Stimulated activated CD8-positive, alpha-beta memory T cell treated with anti-CD3 and anti-CD28 coated beads, Interleukin-2, amount 100 ng/mL, for 1 hour (primary cell): ENCODE data around the gene EPG5.
"Not testable (repeated sequence)": the region's sequence is repeated elsewhere in the genome, so short reads cannot be mapped to it uniquely, and the experiment has no call there.

Experiments
- DNase-seq, 2 donors: peaks; one replicate each; pipeline ENCODE4 v3.0.0-alpha.2; 2020; ENCODE audit warnings: low read depth in 2 of 2

The EPG5 gene

DNA sequence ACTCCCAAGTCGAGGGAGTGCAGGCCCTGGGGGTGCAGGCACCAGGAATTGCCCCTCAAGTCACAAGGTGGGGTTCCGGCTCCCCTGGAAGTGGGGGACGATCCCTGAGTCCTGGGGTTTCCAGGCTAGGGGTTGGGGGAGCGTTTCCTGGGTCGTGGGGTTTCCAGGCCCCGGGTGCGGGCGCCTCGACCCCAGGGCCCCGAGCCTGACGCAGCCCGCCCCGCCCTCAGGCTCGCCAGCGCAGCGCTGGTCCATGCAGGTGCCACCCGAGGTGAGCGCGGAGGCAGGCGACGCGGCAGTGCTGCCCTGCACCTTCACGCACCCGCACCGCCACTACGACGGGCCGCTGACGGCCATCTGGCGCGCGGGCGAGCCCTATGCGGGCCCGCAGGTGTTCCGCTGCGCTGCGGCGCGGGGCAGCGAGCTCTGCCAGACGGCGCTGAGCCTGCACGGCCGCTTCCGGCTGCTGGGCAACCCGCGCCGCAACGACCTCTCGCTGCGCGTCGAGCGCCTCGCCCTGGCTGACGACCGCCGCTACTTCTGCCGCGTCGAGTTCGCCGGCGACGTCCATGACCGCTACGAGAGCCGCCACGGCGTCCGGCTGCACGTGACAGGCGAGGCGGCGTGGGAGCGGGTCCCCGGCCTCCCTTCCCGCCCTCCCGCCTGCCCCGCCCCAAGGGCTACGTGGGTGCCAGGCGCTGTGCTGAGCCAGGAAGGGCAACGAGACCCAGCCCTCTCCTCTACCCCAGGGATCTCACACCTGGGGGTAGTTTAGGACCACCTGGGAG, 129.7 kb downstream of the EPG5 start:
- DNase-seq = no peak

- no peak for DNase-seq
These were observed 130.6 kb downstream of the EPG5 start for GRCh38 chr18:45836242-45837205.

DNA sequence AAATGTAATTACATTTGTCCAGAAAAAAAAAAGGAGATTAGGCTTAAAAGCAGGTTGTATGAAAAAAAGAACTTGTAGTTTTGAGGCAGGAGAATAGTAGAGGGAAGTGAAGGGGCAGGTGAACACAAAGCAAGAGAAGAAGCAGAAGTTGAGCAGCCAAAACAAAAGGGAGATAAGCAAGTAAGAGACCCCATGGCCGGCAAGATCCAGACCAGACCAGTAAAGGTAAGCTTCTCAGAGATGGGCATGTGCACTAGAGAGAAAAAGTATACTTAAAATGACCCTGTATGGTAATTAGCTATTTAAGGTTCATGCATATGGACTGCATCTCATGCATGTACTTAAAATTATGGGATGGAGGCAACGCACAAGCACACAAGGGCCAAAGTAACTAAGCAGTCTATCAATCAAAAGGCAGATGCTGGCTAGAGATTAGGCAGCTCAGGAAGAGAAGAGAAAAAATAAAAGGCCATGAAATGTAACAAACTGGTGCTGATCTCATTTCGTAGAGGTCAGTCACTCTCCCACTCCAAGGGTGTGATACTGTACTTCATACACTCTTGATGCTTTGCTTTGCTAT, 132.0 kb downstream of the EPG5 start:
- no peak for DNase-seq

DNA sequence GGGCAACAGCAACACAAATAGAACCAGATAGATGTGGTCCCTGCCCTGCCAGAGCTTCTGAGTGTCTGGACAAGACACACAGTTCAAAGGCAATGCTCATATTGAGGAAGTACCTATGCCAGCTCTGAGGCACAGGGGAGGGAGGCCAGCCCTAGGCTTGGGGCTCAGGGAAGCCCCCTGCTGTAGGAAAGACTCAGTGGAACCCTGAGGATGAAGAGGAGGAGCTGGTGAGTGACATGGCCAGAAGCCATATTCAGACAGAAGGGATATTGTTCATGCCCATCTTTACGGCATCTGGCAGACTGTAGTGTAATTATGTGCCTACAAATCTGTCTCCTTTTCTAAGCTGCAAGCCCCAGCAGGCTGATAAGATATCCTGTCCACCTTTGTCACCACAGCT, 132.8 kb downstream of the EPG5 start:
- DNase-seq = no peak

DNA sequence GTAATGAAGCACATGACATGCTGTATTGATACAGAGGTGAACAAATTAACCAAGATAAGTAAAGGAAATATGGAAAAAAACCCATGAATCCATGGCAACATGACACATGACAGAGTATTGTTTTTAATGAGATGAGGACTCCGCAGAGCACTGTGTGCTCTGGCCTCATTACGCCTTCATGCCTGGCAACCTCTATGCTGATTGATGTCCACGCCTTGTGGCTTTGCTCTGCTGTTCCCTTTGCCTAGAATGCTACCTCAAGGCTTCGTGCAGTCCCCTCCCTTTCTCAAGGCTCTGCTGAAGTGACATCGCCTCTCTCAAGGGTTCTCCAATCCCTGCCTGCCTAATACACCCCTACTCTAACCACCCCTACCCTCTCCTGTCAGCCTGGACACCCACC, 133.3 kb downstream of the EPG5 start:
- DNase-seq = no peak

DNA sequence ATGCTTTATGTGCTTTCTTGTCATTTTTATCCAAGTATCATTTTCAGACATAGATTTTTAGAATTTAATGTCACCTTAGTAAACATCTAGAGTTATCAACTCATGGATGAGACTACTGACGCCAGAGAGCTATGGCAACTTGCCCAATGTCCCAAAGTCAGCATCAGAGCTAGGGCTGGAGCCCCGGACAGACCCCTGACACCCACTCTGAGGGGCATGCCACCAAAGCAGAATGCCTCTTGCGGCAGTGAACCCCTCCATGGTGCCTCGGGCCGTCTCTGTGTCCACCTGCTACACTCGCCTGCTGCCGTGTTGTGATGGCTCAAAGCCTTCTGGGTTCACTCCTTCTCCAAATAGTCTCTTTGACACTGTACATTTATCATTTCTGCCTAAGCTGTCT, 136.2 kb downstream of the EPG5 start:
- DNase-seq = no peak

GRCh38 chr18:45829855-45830254, 137.3 kb downstream of the EPG5 start:
- no peak for DNase-seq

DNA sequence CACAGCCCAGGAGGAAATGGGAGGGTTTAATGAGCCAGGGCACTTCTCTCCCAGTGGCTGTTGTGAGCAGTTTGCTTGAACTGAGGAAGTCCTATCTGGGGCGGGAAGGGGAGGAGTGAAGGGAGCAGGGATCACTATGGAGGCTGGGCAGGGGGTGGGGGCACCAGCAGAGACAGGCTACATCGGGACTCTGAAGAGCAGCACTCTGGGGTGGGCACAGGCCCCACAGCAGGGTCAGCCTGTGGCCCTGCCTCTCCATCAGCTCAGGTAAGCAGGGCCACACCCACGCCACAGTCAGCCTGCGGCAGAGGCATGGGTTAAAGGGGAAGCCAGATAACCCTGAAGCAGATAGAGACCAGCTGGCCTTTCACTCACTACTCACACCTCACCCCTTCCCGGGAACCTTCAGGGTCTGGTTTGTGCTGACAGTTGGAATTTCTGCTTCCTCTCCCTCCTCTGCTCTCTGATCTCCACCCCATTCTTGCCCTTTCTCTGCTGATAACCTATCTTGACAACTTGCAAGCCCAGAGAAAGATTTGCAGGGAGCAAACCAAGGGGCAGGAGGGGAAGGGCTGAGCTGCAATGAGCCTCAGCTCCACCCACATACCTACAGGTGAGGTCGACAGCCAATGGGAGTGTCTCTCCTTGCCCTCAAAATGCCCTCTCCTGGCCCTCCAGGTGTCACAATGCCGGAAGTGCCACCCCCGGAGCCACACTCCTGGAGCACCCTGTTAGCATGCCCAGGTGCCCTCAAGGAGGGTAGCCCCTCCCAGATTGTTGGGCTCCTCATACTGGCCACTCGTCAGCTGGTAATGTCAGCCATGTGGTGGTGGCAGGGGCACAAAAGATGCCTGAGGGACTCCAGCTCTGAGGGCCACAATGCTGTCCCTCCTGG, 138.0 kb downstream of the EPG5 start:
- no peak for DNase-seq

GRCh38 chr18:45826716-45827115, 140.4 kb downstream of the EPG5 start:
- not testable (repeated sequence) for DNase-seq

DNA sequence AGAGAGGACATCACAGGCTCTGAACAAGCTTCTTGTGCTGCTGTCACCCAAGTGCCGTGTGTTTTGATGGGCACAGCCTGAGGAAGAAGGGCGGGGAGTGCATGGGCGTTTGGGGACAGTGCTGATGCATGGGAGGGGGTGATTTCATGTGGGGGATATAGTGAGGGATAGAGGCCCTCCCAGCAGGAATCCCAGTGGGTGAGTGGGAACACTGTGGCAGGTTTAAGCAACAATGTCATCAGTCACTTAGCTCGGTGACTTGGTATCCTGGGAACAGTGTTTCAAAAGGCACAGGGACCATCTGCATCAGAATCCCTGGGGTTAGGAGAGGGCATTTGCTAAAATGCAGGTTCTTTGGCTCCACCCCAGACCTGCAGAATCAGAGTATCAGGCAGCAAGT, 141.0 kb downstream of the EPG5 start:
- DNase-seq = no peak

- DNase-seq = no peak
These were observed 141.7 kb downstream of the EPG5 start, which contains the start of gene SIGLEC15 for GRCh38 chr18:45825258-45826044. TSS of gene SIGLEC15 (plus strand) at chr18:45825675. CDS start at chr18:45825729, 54 bp downstream.

GRCh38 chr18:45821711-45822110, 145.4 kb downstream of the EPG5 start:
- DNase-seq = no peak

GRCh38 chr18:45821026-45821425, 146.1 kb downstream of the EPG5 start:
- no peak for DNase-seq

DNA sequence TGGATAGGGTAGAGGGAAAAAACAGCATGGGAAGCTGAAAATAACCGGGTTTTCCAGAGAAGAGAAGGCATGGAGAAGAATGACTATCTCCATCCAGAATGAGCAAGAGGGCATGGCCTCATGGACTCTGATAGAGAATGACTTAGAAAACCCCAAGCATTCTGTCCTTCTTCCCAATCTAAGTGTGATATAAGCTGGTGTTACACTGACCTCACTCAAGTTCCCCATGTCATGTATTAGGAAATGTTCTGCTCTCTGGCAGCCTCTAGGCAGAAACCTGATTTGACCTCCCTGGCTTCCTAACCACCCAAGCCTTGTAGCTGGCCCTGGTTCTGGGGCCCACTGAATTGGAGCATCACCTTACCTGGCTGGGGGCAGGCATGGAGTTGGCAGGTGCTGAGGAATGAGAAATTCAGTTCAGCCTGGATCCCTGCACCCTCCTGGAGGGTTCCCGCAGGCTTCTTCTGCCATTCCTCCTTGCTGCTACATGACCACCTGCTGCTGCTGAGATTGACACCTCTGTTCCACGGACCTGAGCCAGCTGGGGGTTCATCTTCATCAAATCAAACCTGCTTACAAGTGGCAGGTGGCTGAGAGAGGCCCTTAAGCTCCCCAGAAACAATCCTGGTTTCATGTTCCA, 146.9 kb downstream of the EPG5 start:
- no peak for DNase-seq

DNA sequence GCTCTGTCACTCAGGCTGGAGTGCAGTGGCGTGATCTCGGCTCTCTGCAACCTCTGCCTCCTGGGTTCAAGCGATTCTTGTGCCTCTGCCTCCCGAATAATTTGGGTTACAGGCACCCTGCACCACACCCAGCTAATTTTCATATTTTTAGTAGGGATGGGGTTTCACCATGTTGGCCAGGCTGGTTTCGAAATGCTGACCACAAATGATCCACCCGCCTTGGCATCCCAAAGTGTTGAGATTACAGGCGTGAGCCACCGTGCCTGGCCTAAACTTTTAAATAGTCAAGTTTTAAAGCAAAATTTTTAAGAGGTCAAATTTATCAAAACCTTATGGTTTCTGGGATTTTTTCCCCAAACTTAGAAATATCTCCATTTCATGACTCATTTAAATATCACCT, 148.4 kb downstream of the EPG5 start:
- DNase-seq = not testable (repeated sequence)

DNA sequence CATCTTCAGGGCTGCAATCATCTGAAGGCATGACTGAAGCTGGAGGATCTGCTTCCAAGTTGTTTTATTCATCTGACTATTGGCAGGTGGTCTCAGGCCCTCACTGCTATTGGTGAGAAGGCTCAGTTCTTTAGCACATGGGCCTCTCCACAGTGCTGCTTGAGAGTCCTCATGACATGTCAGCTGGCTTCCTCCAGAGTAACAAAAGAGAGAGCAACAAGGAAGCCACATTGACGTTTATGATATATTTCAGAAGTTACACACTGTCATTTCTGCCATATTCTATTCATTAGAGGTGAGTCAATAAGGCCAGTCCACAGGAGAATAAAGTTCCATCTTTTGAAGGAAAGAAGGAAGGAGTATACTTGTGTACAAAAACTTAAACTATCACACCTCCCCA, 149.6 kb downstream of the EPG5 start:
- DNase-seq = no peak

GRCh38 chr18:45814733-45815132, 152.4 kb downstream of the EPG5 start:
- not testable (repeated sequence) for DNase-seq

DNA sequence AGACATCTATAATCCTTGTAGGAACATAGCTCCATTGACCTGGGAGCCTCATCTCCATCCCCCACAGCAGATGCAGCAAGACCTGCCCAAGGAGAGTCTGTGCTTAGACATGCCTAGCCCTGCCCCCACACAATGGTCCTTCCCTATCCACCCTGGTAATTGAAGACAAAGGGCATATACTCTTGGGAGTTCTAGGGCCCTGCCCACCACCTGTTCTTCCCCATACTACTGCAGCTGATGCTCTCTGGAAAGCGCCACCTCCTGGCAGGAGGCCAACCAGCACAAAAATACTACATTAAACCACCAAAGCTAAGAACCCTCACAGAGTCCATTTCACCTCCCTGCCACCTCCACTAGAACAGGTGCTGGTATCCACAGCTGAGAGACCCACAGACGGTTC, 160.0 kb downstream of the EPG5 start:
- DNase-seq = not testable (repeated sequence)

DNA sequence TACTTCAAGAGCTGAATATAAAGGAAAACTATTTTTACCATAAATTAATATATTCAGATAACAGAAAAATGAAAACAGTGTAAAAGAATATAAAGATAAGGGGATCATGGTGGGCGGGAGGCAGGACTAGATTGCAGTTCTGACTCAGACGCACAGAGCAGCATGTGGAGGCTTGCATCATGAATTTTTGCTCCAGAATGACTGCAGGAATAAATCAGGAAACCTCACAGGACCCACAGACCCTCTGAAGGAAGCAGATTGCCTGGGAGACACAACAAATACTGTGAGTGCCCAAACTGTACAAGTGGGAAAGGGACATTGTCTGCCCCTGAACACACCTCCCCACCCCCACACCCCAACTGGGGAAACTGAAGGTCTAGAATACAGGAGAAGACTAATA, 160.9 kb downstream of the EPG5 start:
- no peak for DNase-seq

GRCh38 chr18:45805551-45805950, 161.6 kb downstream of the EPG5 start:
- DNase-seq = no peak
